ENCODE measurements around the gene CNOT4. TPM values are rescaled to one million over a fixed set of nuclear protein-coding genes. Genes with fewer than 3 reads are reported as not detected.
"Not testable (repeated sequence)": the region's sequence is repeated elsewhere in the genome, so short reads cannot be mapped to it uniquely, and the experiment has no call there.

Gene CNOT4
- total RNA-seq, 4 donors from 2014 or later = 16.8 to 26.0 (median 20.0) TPM

DNA sequence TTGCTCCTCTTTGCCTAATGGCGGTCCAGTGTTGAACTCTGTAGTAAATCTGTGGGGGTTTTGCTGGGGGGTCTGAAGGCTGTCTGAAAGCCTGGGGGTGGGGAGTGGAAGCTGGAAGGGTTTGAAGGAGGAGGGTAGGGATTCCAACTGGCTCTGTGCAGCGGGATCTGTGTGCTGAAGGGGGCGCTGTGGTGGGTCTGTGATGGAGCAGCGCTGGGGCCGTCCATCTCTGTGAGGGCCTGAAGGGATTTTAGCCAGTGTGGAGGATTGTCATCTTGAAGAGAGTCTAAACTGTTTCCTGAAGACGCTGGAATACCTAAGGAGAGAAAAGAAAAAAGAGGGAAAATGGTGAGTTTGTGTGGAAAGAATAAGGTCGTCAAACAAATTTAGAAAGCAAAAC is 147.0 kb downstream of the CNOT4 start:
- Histone ChIP-seq H3K27ac (no peak overlapping the region), H3K4me3 (no peak overlapping the region), H3K36me3 (peaks cover 0 to 28% (median 0%) of the 10 kb centered on the region in 3 donors), H3K9me3 (no peaks in the 10 kb centered on the region), H3K27me3 (no peaks in the 10 kb centered on the region), H3K4me1 (peaks cover 0 to 35% (median 0%) of the 10 kb centered on the region in 4 donors)
- TF ChIP-seq EP300 (IDR thresholded peaks at IDR 0.05) = no peak
- TF ChIP-seq, protein P1, sequence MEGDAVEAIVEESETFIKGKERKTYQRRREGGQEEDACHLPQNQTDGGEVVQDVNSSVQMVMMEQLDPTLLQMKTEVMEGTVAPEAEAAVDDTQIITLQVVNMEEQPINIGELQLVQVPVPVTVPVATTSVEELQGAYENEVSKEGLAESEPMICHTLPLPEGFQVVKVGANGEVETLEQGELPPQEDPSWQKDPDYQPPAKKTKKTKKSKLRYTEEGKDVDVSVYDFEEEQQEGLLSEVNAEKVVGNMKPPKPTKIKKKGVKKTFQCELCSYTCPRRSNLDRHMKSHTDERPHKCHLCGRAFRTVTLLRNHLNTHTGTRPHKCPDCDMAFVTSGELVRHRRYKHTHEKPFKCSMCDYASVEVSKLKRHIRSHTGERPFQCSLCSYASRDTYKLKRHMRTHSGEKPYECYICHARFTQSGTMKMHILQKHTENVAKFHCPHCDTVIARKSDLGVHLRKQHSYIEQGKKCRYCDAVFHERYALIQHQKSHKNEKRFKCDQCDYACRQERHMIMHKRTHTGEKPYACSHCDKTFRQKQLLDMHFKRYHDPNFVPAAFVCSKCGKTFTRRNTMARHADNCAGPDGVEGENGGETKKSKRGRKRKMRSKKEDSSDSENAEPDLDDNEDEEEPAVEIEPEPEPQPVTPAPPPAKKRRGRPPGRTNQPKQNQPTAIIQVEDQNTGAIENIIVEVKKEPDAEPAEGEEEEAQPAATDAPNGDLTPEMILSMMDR (IDR thresholded peaks at IDR 0.05) = no peak
- TF ChIP-seq POLR2A (IDR thresholded peaks at IDR 0.05) = no peak
- WGBS, 2 donors = 87 to 89% methylated on average over 7 of the region's 7 CpGs
- DNase-seq (ENCODE audit: low spot score in 2 of 2) = no peak

DNA sequence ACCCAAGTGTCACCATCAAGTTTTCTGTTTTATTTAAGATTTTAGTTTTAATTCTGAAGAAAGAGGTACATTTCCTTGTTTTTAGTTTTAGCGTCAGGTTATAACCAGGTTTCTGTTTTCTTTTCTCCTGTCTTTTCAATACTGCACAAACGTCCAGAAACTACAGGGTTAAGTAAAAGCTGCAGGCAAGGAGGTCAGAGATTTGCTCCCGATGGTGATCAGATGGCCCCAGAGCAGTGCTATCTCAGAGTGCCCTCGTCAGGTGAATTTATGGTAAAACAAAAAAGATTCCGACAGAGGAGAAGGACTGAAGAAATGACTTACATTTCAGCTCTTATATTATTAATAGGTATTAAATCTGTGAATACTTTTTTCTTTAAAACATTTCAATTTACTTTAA is 148.1 kb downstream of the CNOT4 start:
- no peaks in the 10 kb centered on the region for H3K27me3 ChIP-seq
- 47 to 55% methylated on average over 5 of the region's 5 CpGs for WGBS, 2 donors
- H3K9me3 ChIP-seq = no peaks in the 10 kb centered on the region
- H3K27ac ChIP-seq = no peak overlapping the region
- no peak for DNase-seq (ENCODE audit: low spot score in 2 of 2)
- H3K4me1 ChIP-seq = peaks cover 0 to 30% (median 0%) of the 10 kb centered on the region in 4 donors
- no peak for TF ChIP-seq POLR2A (IDR thresholded peaks at IDR 0.05)
- peaks cover 0 to 28% (median 0%) of the 10 kb centered on the region in 3 donors for H3K36me3 ChIP-seq
- no peak overlapping the region for H3K4me3 ChIP-seq

DNA sequence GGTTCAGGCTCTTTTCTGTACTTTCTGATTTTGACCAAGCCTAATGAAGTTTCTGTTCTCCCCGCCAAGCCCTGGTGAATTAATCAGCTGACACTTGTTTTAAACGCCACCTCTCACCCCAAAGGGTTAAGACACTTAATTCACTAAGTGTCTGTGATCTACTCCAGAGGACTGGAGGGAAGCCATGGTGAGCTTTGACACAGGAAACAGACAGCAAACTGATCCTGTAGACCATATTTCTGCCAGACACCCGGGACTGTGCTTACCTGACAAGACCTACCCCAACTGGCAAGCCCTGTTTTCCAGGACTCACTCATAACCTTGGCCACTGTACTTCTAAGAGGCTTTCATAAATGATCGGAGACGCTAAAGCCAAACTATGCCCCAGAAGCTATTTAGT is 150.3 kb downstream of the CNOT4 start:
- peaks cover 0 to 9% (median 0%) of the 10 kb centered on the region in 4 donors for H3K4me1 ChIP-seq
- H3K9me3 ChIP-seq = no peaks in the 10 kb centered on the region
- 54 to 63% methylated on average over 5 of the region's 5 CpGs for WGBS, 2 donors
- H3K36me3 ChIP-seq = peaks cover 0 to 28% (median 0%) of the 10 kb centered on the region in 3 donors
- no peak overlapping the region for H3K27ac ChIP-seq
- no peak overlapping the region for H3K4me3 ChIP-seq
- no peak for DNase-seq (ENCODE audit: low spot score in 2 of 2)
- TF ChIP-seq, protein P1 (IDR thresholded peaks at IDR 0.05) = no peak
- TF ChIP-seq EP300 (IDR thresholded peaks at IDR 0.05) (no peak), POLR2A (IDR thresholded peaks at IDR 0.05) (no peak)
- H3K27me3 ChIP-seq = no peaks in the 10 kb centered on the region

DNA sequence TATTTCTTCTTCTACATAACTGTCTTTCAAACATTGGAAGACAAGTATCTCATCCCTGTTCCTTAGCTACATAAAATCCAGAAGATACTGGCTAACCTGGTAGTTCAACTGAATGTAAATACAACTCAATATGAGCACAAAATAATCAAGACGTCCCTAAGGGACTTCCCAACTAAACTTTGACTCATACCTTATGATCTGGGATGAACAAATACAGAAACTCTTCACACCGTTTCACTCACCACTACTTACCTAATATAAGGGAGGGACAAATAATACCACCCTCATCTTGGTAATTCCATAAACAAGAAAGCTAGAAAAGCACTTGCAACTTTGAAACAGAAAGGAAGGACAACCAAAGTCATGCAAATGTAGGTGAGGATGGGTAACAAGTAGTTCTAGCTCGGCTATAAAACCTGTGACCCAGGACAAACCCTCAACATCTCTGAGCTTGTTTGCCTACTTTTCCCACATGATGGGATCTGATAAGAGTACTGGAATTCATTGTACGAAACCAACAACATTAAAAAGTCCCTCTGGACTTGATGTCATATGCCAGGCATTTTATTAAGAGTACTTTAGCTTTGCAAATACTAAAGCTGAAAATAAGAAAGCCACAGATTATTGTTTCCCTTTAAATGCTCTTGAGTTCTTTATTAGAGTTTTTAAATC is 154.4 kb downstream of the CNOT4 start:
- no peak overlapping the region for H3K4me3 ChIP-seq
- no peak for DNase-seq (ENCODE audit: low spot score in 2 of 2)
- WGBS, 2 donors = 61 to 72% methylated on average over 4 of the region's 4 CpGs
- no peaks in the 10 kb centered on the region for H3K4me1 ChIP-seq
- no peaks in the 10 kb centered on the region for H3K9me3 ChIP-seq
- no peak overlapping the region for H3K27ac ChIP-seq
- H3K27me3 ChIP-seq = no peaks in the 10 kb centered on the region
- H3K36me3 ChIP-seq = no peaks in the 10 kb centered on the region
- TF ChIP-seq POLR2A (IDR thresholded peaks at IDR 0.05) (no peak), EP300 (IDR thresholded peaks at IDR 0.05) (no peak)
- TF ChIP-seq, protein P1 (IDR thresholded peaks at IDR 0.05) = no peak

DNA sequence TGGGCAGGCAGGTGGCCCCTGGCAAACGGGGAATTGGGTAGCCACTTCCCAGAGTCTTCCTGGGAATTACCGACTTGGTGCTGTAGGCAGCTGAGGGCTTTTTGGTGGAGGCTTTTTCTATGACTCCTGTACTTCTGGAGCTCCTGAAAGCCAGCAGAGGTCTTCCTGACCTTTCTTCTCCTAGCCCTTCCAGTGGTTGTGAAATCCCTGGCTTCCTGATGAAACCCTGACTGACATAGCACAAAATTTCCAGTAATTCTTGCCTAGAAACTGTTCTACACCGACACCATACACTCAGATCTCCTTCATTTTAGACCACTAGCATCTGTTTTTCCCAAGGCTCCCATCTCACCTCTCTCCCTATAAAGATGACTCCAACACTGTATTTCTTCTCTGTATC is 156.1 kb downstream of the CNOT4 start:
- H3K36me3 ChIP-seq = no peaks in the 10 kb centered on the region
- no peak overlapping the region for H3K4me3 ChIP-seq
- WGBS, 2 donors = 82 to 93% methylated on average over 3 of the region's 3 CpGs
- DNase-seq (ENCODE audit: low spot score in 2 of 2) = peak in 1 of 2 donors; percentile 37
- H3K27me3 ChIP-seq = no peaks in the 10 kb centered on the region
- no peaks in the 10 kb centered on the region for H3K4me1 ChIP-seq
- TF ChIP-seq EP300 (IDR thresholded peaks at IDR 0.05) = peak in 1 of 2 donors; percentile 40
- no peak for TF ChIP-seq POLR2A (IDR thresholded peaks at IDR 0.05)
- H3K27ac ChIP-seq = no peak overlapping the region
- no peaks in the 10 kb centered on the region for H3K9me3 ChIP-seq

DNA sequence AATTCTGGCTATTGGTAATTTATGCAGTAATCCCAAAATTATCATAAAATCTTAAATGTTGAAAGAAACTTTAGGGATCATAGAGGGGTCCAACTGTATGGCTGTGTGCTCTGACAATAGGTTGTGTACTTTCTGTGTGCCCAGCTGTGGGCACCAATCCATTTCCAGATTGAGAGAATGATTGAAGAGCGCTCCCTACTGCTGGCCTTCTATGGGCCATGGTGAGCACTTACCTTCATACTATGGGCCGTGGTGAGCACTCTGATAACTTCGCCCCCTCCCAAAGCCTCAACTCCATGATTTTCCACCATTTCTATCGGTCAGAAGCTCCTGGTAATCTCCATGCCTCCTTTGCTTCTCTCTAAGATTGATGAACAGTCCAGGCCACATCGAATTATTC is 157.6 kb downstream of the CNOT4 start:
- H3K36me3 ChIP-seq = no peaks in the 10 kb centered on the region
- no peak overlapping the region for H3K27ac ChIP-seq
- TF ChIP-seq POLR2A (IDR thresholded peaks at IDR 0.05) (no peak), EP300 (IDR thresholded peaks at IDR 0.05) (no peak)
- TF ChIP-seq, protein P1 (IDR thresholded peaks at IDR 0.05) = no peak
- no peak for DNase-seq (ENCODE audit: low spot score in 2 of 2)
- no peaks in the 10 kb centered on the region for H3K9me3 ChIP-seq
- H3K27me3 ChIP-seq = no peaks in the 10 kb centered on the region
- WGBS, 2 donors = 87 to 94% methylated on average over 5 of the region's 5 CpGs
- H3K4me1 ChIP-seq = no peaks in the 10 kb centered on the region
- H3K4me3 ChIP-seq = no peak overlapping the region

DNA sequence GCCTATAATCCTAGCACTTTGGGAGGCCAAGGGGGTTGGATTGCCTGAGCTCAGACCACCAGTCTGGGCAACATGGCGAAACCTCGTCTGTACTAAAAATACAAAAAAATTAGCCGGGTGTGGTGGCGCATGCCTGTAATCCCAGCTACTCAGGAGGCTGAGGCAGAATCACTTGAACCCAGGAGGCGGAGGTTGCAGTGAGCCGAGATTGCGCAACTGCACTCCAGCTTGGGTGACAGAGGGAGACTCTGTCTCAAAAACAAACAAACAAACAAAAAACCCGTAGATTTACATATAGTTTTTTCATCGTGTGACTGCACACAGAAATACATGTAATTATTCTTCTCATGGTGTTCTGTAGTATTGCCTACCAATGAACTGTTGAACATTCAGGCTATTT is 158.8 kb downstream of the CNOT4 start:
- not testable (repeated sequence) for H3K4me1 ChIP-seq; H3K36me3 ChIP-seq; H3K4me3 ChIP-seq; H3K27ac ChIP-seq; H3K27me3 ChIP-seq; DNase-seq (ENCODE audit: low spot score in 2 of 2); H3K9me3 ChIP-seq
- 93% methylated on average over 9 of the region's 9 CpGs for WGBS, 2 donors

Measured in tibial nerve (tissue), 4 donors.